Measurements from ENCODE around the gene ZNF521. TPM values are rescaled to one million over a fixed set of nuclear protein-coding genes. Genes with fewer than 3 reads are reported as not detected.

ZNF521 gene
- total and polyA plus RNA-seq, 2 experiments from 2014 or later = 3.1 to 9.2 TPM

- TF ChIP-seq ZNF114 (CRISPR knock-in tag; IDR thresholded peaks at IDR 0.05) = no peak
- no peak for TF ChIP-seq NANOG (IDR thresholded peaks at IDR 0.05; ENCODE audit: borderline replicate concordance)
- no peak for TF ChIP-seq STAT1 (IDR thresholded peaks at IDR 0.05; ENCODE audit: unreplicated experiment)
These were observed 68.9 kb downstream of the ZNF521 start (continued) for GRCh38 chr18:25282896-25283703.

GRCh38 chr18:25282282-25282681, 69.7 kb downstream of the ZNF521 start:
- Histone ChIP-seq H3K36me3 (ENCODE audit: insufficient read depth) (no peaks in the 10 kb centered on the region), H3F3A (replicated peaks; ENCODE audit: low read depth) (no peaks in the 10 kb centered on the region), H3K4me2 (no peak overlapping the region), H3K4me3 (no peak overlapping the region), H3K79me2 (replicated peaks; ENCODE audit: insufficient read depth) (no peaks in the 10 kb centered on the region), H2AFZ (no peak overlapping the region), H3K27me3 (ENCODE audit: insufficient read depth) (no peaks in the 10 kb centered on the region), H4K20me1 (replicated peaks; ENCODE audit: insufficient read depth) (no peaks in the 10 kb centered on the region; the same call in 1 of the 2 replicates), H3K9me2 (ENCODE audit: insufficient read depth) (no peaks in the 10 kb centered on the region), H3K27ac (ENCODE audit: low read depth) (no peak overlapping the region), H3K4me1 (ENCODE audit: insufficient read depth) (peaks cover 48% of the 10 kb centered on the region)
- Mint-ChIP-seq H3K27me3 (ENCODE audit: insufficient read depth, low read depth, poor library complexity) (peaks cover 7% of the 10 kb centered on the region), H3K4me1 (peaks cover 30% of the 10 kb centered on the region), H3K4me3 (no peak overlapping the region), H3K9me3 (no peaks in the 10 kb centered on the region; the same call in 2 of the 3 replicates), H3K36me3 (ENCODE audit: low read depth) (no peaks in the 10 kb centered on the region), H3K27ac (no peak overlapping the region)
- TF ChIP-seq POLR2AphosphoS5 (IDR thresholded peaks at IDR 0.05; ENCODE audit: low read depth) = no peak
- no peak for TF ChIP-seq ZNF462 (CRISPR knock-in tag; IDR thresholded peaks at IDR 0.05)
- no peak; the same call in 2 of the 3 replicates for ATAC-seq
- DNase-seq (ENCODE audit: low spot score) = no peak

All from GM23338 (cell line).